ENCODE measurements around the gene SRRD.
"Not testable (repeated sequence)": the region's sequence is repeated elsewhere in the genome, so short reads cannot be mapped to it uniquely, and the experiment has no call there.

SRRD gene

GRCh38 chr22:26525946-26526564, 42.4 kb downstream of the SRRD start:
- DNase-seq = no peak

- DNase-seq = no peak
Observed at GRCh38 chr22:26527167-26527566, 43.5 kb downstream of the SRRD start.

GRCh38 chr22:26527574-26528465, 44.1 kb downstream of the SRRD start:
- DNase-seq = no peak

GRCh38 chr22:26528518-26528917, 44.8 kb downstream of the SRRD start:
- not testable (repeated sequence) for DNase-seq

- DNase-seq = peak; percentile 53
Observed at GRCh38 chr22:26529345-26529744, 45.7 kb downstream of the SRRD start.

GRCh38 chr22:26534171-26534855, 50.6 kb downstream of the SRRD start:
- DNase-seq = no peak

- DNase-seq = no peak
Observed at GRCh38 chr22:26534874-26535602, 51.4 kb downstream of the SRRD start.

- DNase-seq = no peak
Observed at GRCh38 chr22:26535603-26535908, 51.9 kb downstream of the SRRD start.

- no peak for DNase-seq
Observed at GRCh38 chr22:26536056-26536761, 52.5 kb downstream of the SRRD start.

GRCh38 chr22:26536762-26537134, 53.1 kb downstream of the SRRD start:
- DNase-seq = no peak

GRCh38 chr22:26540119-26540518, 56.4 kb downstream of the SRRD start:
- no peak for DNase-seq

- DNase-seq = no peak
Observed at GRCh38 chr22:26541167-26541819, 57.6 kb downstream of the SRRD start.

GRCh38 chr22:26542831-26543230, 59.2 kb downstream of the SRRD start:
- no peak for DNase-seq
